Measurements from ENCODE around the gene OR10G7.

GRCh38 chr11:124043420-124043819, 2.3 kb upstream of the OR10G7 start:
- TF ChIP-seq, protein P1, sequence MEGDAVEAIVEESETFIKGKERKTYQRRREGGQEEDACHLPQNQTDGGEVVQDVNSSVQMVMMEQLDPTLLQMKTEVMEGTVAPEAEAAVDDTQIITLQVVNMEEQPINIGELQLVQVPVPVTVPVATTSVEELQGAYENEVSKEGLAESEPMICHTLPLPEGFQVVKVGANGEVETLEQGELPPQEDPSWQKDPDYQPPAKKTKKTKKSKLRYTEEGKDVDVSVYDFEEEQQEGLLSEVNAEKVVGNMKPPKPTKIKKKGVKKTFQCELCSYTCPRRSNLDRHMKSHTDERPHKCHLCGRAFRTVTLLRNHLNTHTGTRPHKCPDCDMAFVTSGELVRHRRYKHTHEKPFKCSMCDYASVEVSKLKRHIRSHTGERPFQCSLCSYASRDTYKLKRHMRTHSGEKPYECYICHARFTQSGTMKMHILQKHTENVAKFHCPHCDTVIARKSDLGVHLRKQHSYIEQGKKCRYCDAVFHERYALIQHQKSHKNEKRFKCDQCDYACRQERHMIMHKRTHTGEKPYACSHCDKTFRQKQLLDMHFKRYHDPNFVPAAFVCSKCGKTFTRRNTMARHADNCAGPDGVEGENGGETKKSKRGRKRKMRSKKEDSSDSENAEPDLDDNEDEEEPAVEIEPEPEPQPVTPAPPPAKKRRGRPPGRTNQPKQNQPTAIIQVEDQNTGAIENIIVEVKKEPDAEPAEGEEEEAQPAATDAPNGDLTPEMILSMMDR (conservative IDR thresholded peaks at IDR 0.05) = no peak
- TF ChIP-seq EZH2 (IDR thresholded peaks at IDR 0.05; ENCODE audit: low read depth) = no peak

Data from PC-9 (cell line).